ENCODE results near the gene EYA2.

DNA sequence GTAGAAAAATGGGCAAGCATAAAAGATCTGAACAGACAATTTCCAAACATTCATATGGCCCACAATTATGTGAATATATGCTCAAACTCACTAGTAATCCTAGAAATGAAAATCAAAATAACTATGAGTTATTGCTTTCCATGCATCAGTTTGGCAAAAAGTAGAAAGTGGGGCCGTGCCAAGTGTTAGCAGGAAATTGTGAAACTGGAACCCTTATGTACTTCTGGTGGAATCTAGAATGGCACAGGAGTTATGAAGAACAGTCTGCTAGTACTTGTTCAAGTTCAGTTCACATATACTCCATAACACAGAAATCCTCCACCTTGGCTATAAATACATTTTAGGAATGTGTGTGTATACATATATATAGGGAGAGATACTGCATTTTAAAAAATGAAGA lies 89.8 kb downstream of the EYA2 start:
- TF ChIP-seq, protein P1, sequence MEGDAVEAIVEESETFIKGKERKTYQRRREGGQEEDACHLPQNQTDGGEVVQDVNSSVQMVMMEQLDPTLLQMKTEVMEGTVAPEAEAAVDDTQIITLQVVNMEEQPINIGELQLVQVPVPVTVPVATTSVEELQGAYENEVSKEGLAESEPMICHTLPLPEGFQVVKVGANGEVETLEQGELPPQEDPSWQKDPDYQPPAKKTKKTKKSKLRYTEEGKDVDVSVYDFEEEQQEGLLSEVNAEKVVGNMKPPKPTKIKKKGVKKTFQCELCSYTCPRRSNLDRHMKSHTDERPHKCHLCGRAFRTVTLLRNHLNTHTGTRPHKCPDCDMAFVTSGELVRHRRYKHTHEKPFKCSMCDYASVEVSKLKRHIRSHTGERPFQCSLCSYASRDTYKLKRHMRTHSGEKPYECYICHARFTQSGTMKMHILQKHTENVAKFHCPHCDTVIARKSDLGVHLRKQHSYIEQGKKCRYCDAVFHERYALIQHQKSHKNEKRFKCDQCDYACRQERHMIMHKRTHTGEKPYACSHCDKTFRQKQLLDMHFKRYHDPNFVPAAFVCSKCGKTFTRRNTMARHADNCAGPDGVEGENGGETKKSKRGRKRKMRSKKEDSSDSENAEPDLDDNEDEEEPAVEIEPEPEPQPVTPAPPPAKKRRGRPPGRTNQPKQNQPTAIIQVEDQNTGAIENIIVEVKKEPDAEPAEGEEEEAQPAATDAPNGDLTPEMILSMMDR (IDR thresholded peaks at IDR 0.05): no peak
- no peak for TF ChIP-seq EZH2 (IDR thresholded peaks at IDR 0.05; ENCODE audit: borderline replicate concordance, insufficient read depth, low read depth, low read length, poor library complexity, severe bottlenecking)

Measured in B cell (primary cell).